HG02610 (cell line): ENCODE measurements around the gene TDRD12.
"Not testable (repeated sequence)": the region's sequence is repeated elsewhere in the genome, so short reads cannot be mapped to it uniquely, and the experiment has no call there.

Experiments used
- ATAC-seq: cut with Tn5 transposase; IDR thresholded peaks from one replicate; pipeline ENCODE4 v1.9.1; 2021; ENCODE audit warnings: mild to moderate bottlenecking, moderate library complexity; ENCODE audit not compliant: unreplicated experiment

Gene TDRD12

GRCh38 chr19:32866061-32866460, 146.5 kb downstream of the TDRD12 start:
- no peak for ATAC-seq

GRCh38 chr19:32866564-32867265, 147.1 kb downstream of the TDRD12 start:
- no peak for ATAC-seq

GRCh38 chr19:32867436-32867835, 147.9 kb downstream of the TDRD12 start:
- not testable (repeated sequence) for ATAC-seq

- no peak for ATAC-seq
Measured at GRCh38 chr19:32868206-32868950, 148.8 kb downstream of the TDRD12 start.

GRCh38 chr19:32869369-32869965, 149.9 kb downstream of the TDRD12 start, which contains the start of gene SLC7A9:
Gene SLC7A9, minus strand, starts transcription at chr19:32869767. Its CDS starts 1,233 bp downstream, at chr19:32868534.
- no peak for ATAC-seq

GRCh38 chr19:32869966-32870573, 150.5 kb downstream of the TDRD12 start:
- no peak for ATAC-seq

GRCh38 chr19:32870981-32871451, 151.4 kb downstream of the TDRD12 start:
- no peak for ATAC-seq

- no peak for ATAC-seq
Measured at GRCh38 chr19:32872391-32872790, 152.8 kb downstream of the TDRD12 start.

- ATAC-seq = no peak
Measured at GRCh38 chr19:32873247-32873959, 153.8 kb downstream of the TDRD12 start.

- no peak for ATAC-seq
Measured at GRCh38 chr19:32874605-32875004, 155.0 kb downstream of the TDRD12 start.

GRCh38 chr19:32875428-32875827, 155.9 kb downstream of the TDRD12 start:
- no peak for ATAC-seq

- no peak for ATAC-seq
Measured at GRCh38 chr19:32876236-32876918, 156.8 kb downstream of the TDRD12 start.

- no peak for ATAC-seq
Measured at GRCh38 chr19:32876919-32877285, 157.3 kb downstream of the TDRD12 start.
